ENCODE results near the gene ARSG.

Gene ARSG

GRCh38 chr17:68290955-68291835 is at the start of gene ARSG, which contains the start of gene SLC16A6:
Gene ARSG (plus strand): TSS chr17:68291495. CDS start chr17:68307494, 15,999 bp downstream.
Gene SLC16A6 (minus strand): TSS chr17:68291127. CDS start chr17:68278320, 12,807 bp downstream.
- peak within 1 kb of the TSS; percentile 61 for H3K4me3 ChIP-seq (ENCODE audit: low read depth, low read length)
- DNase-seq (ENCODE audit: low read depth, low spot score), result no peak
- ChIA-PET CTCF (interaction anchor here (4.6 kb wide), 1 partner anchor 28 kb away, joined by 21 read pairs; no protein-coding TSS in a partner anchor), POLR2A (interaction anchor here (0.6 kb wide), 1 partner anchor 64 kb away, joined by 3 read pairs; no protein-coding TSS in a partner anchor)
- TF ChIP-seq CTCF (IDR thresholded peaks at IDR 0.05; ENCODE audit: insufficient read depth, low read length, missing control alignments), result no peak

GRCh38 chr17:68246271-68247028 is 44.8 kb upstream of the ARSG start:
- no peak for TF ChIP-seq CTCF (IDR thresholded peaks at IDR 0.05; ENCODE audit: insufficient read depth, low read length, missing control alignments)
- H3K4me3 ChIP-seq (ENCODE audit: low read depth, low read length), result no peak overlapping the region
- ChIA-PET CTCF (interaction anchor here (0.8 to 3.9 kb wide), 6 partner anchors 17 to 189 kb away, joined by 3 to 27 read pairs (median 15); no protein-coding TSS in a partner anchor), POLR2A (no interaction called here)
- no peak for DNase-seq (ENCODE audit: low read depth, low spot score)

DNA sequence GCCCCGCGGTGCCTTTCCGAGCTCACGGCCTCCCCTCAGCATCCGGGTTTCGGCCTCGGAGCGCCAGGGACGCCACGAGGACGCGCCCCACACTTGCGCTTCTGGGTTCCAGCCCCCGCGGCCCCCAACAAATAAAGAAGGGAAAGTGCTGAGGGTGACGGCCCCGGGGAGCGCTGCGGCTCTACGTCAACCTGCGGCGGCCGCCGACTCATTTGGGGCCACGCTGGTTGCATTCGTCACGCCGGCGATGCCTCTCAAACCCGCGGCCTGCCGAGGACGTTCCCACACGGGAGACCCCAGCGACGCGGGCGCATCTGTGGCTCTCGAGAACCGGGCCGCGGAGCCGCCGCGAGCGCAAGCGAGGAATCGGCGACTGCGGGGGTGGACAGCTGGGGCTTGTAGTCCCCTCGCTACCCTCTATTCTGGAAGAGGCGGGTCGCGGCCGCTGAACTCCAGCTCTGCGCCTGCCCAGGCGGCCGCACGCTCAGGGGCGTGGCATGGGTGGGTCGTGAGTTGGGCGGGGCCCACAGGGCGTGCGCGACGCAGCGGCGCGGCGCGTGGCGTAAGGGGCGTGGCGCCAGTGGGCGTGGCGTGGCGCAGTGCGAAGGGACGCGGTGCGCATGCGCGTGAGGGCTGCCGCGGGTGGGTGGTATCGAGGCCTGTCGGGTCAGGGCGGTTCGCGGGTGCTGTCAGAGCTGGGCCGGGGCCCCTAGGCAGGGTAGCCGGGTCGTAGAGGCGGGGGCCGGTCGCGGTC is 43.7 kb upstream of the ARSG start, which contains the start of gene AMZ2:
TSS of gene AMZ2 (plus strand) at position 599 of the 754 bp plus-strand sequence. CDS start 2,145 bp downstream, outside the sequence.
- ChIA-PET POLR2A (interaction anchor here (0.6 to 1.6 kb wide), 5 partner anchors 38 to 210 kb away, joined by 3 to 4 read pairs (median 3); partner anchors contain the start of gene WIPI1), CTCF (interaction anchor here (0.9 to 3.9 kb wide), 16 partner anchors 10 to 356 kb away, joined by 3 to 27 read pairs (median 5); no protein-coding TSS in a partner anchor)
- peak; percentile 34 for DNase-seq (ENCODE audit: low read depth, low spot score)
- H3K4me3 ChIP-seq (ENCODE audit: low read depth, low read length), result peak within 1 kb of the TSS; percentile 80
- no peak for TF ChIP-seq CTCF (IDR thresholded peaks at IDR 0.05; ENCODE audit: insufficient read depth, low read length, missing control alignments)

GRCh38 chr17:68248199-68248825 is 43.0 kb upstream of the ARSG start:
- DNase-seq (ENCODE audit: low read depth, low spot score), result no peak
- peak overlapping the region; percentile 80 for H3K4me3 ChIP-seq (ENCODE audit: low read depth, low read length)
- ChIA-PET CTCF (interaction anchor here (0.9 to 3.9 kb wide), 19 partner anchors 9 to 357 kb away, joined by 3 to 27 read pairs (median 5); no protein-coding TSS in a partner anchor), POLR2A (interaction anchor here (1.0 to 1.6 kb wide), 3 partner anchors 42 to 209 kb away, joined by 3 to 4 read pairs (median 3); partner anchors contain the start of gene WIPI1)
- TF ChIP-seq CTCF (IDR thresholded peaks at IDR 0.05; ENCODE audit: insufficient read depth, low read length, missing control alignments), result no peak

DNA sequence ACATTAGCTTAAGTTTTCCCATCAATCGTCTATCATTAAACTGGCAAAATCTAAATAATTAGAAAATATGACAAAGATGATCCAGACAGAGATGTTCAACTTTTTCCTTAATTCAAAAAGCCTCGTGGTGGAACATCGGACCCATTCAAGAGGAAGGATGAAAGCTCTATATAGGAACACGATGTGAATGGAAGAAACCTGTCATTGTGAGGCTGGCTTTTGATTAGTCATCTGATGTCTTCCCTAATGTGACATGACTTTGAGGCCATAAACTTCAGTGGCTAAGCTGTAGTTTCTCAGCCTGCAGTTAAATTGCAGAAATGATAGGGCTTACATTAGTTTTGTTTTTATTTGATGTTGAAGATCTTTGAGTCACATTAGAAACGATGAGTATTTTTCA is 42.4 kb upstream of the ARSG start:
- CTCF ChIA-PET, result interaction anchor here (0.9 to 3.9 kb wide), 19 partner anchors 8 to 358 kb away, joined by 3 to 27 read pairs (median 5); no protein-coding TSS in a partner anchor
- peak overlapping the region; percentile 80 for H3K4me3 ChIP-seq (ENCODE audit: low read depth, low read length)
- POLR2A ChIA-PET, result interaction anchor here (1.2 to 1.6 kb wide), 2 partner anchors 43 to 208 kb away, joined by 3 to 4 read pairs; partner anchors contain the start of gene WIPI1
- no peak for DNase-seq (ENCODE audit: low read depth, low spot score)
- TF ChIP-seq CTCF (IDR thresholded peaks at IDR 0.05; ENCODE audit: insufficient read depth, low read length, missing control alignments), result no peak

All from AG04449 (cell line).